Esophagus muscularis mucosa (tissue), 3 donors: Measurements from ENCODE around the gene TBC1D13.

Experiments used
- EP300 ChIP-seq: sonication (generic); formaldehyde crosslinking; IDR thresholded peaks from one replicate; pipeline ENCODE4 v1.6.1; 2017; ENCODE audit warnings: antibody characterized with exemption
- POLR2A ChIP-seq: fragments of 450-650 bp; IDR thresholded peaks from one replicate; pipeline ENCODE4 v1.6.1; 2017; ENCODE audit warnings: antibody characterized with exemption, moderate library complexity, mild to moderate bottlenecking, low read depth
- POLR2AphosphoS5 ChIP-seq, 2 donors: sonication (generic); formaldehyde crosslinking; IDR thresholded peaks; one replicate each; pipeline ENCODE4 v1.6.1; 2017; ENCODE audit warnings: antibody characterized with exemption in 2 of 2

DNA sequence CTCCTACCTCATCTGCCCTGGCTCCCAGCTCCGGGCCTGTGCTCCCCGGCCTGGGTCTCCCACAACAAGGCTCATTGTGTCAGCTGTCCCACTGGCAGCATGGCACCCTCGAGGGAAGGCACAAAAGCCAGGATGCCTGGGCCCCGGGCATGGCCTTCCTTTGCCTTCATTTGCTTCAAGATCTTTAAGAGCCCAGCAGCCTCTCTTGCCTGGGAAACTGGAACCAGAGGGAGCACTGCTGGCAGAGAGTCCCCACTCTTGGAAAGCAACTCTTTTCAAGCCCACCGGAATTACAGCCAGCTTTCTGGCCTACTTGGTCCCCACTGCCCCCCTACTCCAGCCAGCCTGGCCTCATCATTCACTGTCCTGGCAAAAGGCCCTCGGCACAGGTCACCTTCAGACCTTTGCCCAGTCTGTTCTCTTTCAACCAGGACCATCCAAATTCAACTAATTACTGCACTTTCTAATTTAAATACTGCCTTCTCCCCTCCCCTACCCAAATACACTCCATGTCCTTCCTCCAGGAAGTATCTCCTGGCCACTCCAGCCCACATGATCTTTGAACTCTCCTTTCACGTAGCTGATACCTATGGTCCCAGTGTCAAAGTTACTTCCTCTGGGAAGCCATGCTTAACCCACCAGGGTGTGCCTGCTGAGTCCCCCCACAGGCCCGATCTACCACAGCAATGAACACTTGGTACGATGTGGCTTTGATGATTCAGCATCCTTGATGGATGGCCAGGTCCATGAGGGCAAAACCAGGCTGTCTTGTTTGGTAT lies 24.2 kb upstream of the TBC1D13 start:
- TF ChIP-seq POLR2AphosphoS5 (IDR thresholded peaks at IDR 0.05) (no peak), EP300 (no peak), POLR2A (no peak)
